HG03575 (cell line): ENCODE data around the gene MAML2.

Source experiments
- ATAC-seq: cut with Tn5 transposase; IDR thresholded peaks from one replicate; pipeline ENCODE4 v1.9.1; 2021; ENCODE audit not compliant: unreplicated experiment, insufficient number of reproducible peaks, low FRiP score; ENCODE audit errors: extremely low read depth

Gene MAML2

DNA sequence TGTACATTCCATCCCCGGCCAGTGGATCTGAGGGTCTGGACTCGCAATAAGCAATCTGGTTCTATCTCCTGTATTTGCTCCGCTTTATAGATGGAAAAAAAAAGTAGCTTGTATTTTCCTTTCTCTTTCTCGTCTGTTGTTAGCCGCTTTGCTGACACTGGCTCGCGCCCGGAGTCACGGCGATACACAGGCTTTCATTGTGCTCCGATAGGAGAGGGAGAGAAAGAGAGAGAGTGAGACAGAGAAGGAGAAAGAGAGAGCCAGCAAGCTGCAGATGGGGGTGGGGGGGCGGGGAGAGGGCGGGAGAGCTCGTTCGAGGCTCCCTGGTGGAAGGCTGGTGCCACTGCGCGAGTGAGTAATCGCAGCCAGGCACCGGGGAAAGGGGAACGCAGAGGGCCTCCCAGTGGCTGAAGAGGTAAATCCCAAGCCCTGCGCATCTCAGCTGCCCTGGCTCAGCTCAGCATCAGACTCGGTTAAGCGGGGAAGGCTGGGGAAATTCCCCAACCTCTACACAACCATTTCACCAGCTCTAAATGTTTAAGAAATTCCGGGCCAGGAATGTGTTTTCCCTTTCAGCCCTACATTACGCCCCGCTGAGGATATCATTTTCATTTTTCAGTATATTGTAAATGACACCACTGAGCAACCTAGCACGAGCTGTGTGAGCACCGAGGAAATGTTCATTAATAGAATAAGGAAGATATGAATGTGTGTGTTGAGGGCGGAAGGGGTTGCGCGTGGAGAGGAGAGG is at the start of gene MAML2:
Gene MAML2, minus strand, starts transcription at position 235 of the 751 bp plus-strand sequence. CDS start 1,300 bp downstream, outside the sequence.
- peak; percentile 74 for ATAC-seq

DNA sequence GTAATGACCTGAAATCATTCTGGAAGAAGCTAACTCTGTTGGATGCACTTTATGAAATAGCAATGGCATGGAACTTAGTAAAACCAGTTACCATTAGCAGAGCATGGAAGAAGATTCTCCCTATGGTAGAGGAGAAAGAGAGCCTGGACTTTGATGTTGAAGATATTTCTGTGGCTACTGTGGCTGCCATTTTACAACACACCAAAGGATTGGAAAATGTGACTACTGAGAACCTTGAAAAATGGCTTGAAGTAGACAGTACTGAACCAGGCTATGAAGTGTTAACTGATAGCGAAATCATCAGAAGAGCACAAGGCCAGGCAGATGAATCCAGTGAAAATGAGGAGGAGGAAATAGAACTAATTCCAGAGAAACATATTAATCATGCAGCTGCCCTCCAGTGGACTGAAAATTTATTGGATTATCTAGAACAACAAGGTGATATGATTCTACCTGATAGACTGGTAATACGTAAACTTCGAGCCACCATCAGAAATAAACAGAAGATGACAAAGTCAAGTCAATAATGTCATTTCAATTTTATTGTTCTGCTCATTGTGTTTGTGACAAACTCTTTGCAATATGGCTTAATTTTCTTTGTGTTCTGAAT is 48.8 kb upstream of the MAML2 start:
- no peak for ATAC-seq

DNA sequence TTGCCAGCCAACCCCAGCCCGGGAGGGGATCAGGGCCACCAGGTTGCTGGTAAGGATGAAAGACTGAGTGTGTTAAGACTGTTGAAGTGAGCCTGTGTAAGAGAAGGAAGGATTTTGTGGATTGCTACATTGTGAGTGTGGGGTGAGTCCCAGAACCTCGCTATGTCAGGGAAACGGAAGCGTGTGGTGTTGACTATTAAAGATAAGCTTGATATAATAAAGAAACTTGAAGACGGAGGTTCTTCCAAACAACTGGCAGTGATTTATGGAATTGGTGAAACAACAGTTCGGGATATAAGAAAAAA is 47.4 kb upstream of the MAML2 start:
- ATAC-seq: peak; percentile 0

DNA sequence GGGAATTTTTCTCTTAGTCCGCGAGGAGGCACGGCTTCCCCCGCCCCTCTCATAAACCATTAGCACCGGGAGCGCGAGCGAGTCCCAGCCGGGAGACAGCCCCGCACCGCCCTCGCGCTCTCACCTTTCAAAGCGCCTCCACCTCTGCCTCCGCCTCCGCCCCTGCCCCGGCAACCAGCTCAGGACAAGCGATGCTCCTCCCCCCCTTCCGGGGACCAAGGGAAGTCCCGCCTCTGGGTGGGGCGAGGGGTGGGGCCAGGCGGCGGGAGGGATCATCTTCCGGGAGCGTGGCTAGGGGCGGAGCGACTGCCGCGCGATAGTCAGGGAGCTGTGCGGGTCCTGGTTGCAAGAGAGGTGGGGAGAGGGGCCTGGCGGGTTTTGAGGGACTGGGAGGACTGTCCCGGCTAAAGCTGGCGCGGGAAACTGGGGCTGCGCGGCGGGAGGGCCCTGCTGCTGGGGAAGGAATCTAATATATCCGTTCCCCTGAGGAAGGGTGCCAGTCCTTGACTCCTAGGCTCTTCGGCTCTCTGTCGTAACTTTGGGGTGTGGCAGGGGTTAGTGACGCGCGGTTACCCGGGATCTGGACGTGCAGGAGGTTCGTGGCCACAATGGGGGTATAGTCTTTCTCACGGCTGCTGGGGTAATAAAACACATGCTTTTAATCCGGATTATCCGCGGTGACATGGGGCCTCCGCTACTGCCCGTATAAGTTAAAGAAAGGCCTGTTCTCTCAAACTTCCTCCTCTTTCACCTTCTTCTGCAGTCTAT is 46.9 kb upstream of the MAML2 start, which contains the start of the genes CCDC82 and JRKL:
Gene CCDC82, minus strand, starts transcription at position 193 of the 768 bp plus-strand sequence. CDS start 5,165 bp downstream, outside the sequence.
Gene JRKL, plus strand, starts transcription at position 294 of the 768 bp plus-strand sequence. CDS start 637 bp downstream, outside the sequence.
- ATAC-seq: peak; percentile 65

DNA sequence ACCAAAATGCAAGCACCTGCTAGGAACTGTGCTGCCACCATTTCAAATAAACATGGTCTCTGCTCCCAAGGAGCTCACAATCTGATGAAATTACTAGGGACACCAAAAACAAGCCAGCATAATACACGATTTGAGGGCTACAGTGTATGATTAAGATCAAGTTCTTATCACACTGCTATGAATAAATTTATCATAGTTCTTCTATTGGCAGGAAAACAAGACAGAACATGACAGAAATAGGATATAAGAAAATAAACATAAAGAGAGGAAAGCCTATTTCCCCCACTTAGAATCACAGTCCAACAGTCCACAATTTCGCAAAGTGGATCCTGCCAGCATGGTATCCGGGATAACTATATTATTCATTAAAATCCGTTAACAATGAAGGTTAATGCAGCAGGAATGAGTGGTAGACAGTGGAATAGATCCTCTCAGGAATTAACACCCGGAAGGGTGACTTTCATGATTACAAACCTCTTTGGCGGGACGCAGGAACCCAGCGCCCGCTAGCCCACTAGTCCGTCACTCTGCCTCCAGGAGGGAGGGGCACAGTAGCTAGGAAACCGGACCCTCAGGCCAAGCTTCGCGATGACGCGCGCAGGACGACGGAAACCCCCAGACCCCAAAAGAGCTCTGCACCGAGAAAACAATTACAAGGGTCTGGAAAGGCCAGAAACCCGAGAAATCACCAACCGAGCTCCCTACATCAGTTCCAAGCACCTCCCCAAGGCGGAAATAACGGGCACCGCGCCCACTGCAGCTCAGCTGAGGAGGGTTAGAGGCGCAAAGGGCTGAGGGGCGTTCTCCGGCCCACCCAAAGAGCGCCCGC is 46.1 kb upstream of the MAML2 start:
- peak; percentile 22 for ATAC-seq

DNA sequence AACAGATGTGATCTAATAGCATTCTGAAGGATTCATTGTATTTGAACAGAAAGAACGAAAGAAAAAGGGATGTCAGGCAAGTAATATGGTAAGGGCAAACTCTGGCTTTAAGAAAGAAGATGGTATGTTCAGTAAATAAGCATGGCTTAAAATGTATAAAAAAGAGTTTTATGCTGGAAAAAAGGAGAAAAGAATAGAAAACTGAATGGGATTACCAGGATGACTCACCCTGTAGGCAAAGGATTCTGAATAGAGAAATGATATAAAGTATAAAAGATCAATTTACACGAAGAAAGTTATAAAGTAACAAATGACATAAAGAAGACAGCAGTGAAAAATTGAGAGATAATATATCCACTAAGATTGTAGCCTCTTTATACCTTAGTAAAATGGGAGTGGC is 42.2 kb upstream of the MAML2 start:
- ATAC-seq: no peak

DNA sequence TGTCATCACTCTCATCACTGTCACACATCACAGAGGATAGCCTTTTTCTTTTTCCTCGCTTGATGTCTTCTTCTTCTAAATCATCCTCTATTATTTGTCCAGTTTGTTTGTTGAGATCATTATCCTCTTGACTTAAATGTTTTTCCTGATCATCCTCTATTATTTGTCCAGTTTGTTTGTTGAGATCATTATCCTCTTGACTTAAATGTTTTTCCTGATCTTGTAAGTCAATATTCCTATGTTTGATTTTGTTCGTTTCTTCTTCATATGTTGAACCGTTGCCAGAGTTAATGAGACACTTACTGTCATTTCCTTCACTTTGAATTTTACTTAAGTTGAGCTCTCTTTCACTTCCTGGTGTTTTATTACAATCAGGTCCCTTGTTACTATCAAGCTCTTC is 41.2 kb upstream of the MAML2 start:
- no peak for ATAC-seq

DNA sequence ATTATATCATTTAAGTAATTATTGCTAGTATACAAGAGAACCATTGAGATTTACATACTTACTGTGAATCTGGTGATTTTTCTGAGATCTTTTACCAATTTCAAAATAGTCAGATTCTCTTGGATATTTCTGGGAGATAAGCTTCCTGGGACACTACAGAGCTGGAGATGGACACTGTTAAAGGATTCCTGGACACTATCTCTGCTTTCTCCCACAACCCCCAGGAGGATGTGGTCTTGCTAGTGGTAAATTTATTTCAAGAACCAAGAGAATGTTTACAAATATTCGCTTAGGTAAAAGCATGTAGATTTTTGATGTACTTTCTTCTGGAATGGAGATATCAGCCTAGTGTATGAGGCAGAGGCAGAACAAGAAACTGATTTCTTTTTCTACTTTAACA is 33.8 kb upstream of the MAML2 start:
- ATAC-seq: no peak

DNA sequence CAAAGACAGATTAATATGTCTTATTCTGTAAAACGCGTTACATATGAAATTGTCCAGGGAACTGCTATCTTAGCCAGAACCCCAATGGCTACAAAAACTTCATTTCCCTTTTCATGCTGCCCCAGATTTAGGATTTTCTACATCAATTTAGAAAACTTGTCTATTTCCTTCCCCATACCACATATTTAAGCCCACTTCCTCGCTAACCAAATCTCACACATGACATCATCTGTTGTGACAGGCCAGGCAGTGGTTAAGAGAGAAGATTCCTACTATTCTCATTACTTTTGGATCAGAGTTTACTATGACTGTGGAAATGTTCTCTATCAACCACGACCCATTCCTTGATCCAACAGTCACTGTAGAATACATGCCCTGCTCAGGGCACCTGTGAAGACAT is 30.8 kb upstream of the MAML2 start:
- no peak for ATAC-seq

DNA sequence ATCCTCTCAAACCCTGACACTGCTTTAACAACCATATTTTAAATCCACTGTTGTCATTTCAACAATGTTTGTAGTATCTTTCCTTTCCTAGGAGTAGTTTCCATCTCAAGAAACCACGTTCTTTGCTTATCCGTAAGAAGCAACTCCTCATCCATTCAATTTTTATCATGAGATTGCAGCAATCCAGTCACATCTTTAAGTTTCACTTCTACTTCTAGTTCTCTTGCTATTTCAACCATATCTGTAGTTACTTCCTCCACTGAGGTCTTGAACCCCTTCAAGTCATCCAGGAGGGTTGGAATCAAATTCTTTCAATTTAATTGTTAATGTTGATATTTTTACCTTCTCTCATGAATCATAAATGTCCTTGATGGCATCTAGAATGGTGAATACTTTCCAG is 24.3 kb upstream of the MAML2 start:
- no peak for ATAC-seq

DNA sequence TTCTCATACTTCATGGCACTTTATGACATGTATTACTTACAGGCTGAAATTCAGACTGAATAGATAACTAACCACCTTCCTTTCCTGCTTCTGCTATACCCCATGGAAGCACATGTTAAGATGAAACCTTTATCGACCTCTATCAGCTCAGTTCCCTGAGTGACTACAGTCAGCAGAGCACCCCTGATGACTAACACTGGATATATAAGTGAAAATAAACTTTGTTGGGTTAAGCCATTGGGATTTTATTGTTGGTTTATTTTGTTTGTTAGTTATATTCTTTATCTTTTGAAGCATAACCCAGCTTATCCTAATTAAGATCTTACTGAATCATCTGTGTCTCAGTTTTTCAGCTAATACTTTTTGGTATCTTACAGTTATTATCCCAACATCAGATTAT is 23.0 kb upstream of the MAML2 start:
- no peak for ATAC-seq

DNA sequence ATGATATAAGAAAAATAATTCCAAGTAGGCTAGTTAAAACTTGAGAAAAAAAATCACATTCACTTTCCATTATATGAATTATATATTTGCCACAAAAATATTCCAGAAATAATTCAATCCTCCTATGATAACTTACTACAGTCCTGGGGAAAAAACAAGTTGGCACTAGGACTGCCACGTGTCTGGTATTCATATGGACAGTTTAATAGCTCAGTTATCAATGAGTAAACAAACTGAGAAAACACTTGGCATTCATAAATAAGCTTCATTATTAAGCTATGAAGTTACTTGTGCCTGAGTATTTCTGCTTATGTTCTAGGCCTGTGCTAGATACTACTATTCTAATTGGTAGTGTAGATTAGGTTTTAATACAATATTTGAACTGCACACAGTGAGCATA is 22.5 kb upstream of the MAML2 start:
- ATAC-seq: no peak

DNA sequence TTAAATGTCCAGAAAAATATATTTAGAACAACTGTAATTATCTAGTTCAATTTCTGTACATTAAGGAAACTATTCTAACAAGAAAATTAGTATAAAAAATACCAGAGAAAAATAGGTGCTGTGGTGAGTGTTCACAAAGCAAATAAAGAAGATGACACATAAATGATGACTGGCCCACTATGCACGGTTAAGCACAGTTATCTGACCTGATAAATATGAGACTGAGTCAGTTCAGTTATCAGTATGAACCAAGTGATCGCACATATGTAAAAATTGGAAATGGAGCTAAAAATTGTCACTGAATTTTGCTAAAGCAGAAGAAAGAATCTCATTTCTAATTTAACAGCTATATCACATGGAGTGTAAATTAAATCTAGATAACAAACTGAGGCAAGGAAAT is 18.8 kb upstream of the MAML2 start:
- no peak for ATAC-seq

DNA sequence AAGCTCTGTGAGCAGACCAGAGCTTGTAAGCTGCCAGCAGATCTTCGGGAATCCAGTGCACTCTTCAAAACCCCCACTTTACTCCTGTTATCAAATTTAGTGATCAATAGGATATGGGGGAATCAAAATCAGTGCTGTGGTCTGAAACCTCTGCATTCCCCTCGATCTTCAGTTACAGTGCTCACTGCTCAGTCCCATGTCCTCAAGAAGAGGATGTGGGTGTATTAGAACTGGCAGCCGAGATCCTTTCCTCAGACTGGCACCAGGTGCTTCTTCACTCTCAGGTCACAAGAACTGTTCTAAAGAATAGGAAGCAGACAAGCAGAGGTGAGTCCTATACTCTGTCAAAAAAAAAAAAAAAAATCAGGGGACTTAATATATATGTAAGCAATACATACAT is 15.3 kb upstream of the MAML2 start:
- ATAC-seq: no peak

DNA sequence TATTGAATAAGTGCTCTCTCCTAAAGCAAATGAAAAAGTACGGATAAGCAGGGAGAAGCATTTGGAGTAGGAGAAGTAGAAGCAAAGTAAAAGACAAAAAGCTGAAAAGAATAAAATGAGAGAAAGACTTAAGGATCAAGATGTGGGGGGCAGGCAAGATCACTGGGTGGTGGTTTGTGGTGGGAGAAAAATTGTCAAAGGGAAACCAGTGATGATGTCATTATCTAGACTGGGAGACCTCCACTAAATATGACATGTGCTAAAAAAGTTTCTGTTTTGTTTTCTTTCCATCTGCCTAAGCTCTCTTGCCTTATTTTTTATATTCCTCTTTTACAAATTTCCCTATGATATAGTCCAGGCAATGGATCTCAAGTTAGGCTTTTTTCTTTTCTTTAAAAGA is 14.8 kb upstream of the MAML2 start:
- no peak for ATAC-seq

DNA sequence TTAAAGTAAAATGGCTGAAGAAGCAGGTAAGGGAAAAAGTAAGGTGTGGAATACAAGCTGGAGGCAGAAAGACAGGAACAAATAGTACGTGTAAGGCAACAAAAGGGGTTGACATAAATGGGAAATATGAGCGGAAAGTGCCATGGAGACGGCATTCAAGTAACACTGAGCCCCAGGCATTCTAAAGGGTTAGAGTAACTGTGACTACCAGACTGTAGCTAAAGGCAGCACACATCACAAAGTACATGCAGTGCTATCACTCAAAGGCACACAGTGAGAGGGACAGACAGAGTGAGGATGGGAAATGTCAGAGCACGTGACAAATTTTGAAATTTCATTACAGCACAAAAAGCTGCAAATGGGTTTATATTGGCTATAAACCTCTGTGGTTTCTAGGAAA is 13.9 kb upstream of the MAML2 start:
- ATAC-seq: no peak

DNA sequence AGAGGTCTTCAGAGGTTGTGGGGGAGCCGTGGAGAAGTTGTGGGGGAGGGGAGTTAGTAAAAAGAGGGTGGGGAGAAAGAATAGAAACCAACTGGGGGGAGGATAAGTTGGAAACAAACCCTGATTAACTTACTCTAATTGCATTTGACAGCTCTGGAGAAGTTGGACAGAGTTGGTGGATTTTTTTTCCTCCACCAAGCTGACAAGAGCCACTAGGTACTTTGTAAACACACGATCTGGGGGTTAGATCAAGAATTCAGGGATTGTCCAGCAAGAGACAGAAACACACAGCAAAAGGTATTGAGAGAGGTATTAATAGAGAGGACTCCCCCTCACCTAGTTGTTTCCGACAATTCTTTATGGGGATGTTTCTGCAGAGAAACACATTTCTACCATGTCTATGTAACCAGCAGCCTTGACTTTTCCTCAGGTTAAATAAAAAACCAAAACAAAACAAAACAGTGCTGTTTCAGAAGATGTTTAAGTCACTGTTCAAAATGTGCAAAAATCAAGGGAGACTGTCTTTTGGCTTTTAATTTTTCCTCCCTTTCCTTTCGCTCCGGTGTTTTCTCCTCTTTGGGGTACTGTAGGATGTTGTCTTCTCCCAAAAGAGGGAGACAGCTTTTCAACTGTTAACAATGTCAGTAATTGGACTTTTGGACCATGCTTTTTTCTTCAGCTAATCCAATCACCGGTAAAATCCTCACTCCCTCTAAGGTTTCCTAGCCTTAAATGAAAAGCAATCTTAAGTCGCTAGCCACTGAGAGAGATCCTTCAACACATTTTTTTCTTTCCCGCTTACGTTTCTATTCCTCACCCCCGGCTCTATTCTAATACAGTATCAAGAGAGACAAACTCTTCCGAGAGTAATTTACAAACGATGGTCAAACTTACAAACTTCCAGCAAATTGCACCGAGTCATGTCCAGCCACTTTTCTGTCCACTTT is 708 bp downstream of the MAML2 start:
- ATAC-seq: no peak
